NT2/D1 (cell line): Measurements from ENCODE around the gene PPM1L.

Experiments used
- DNase-seq: peaks from one replicate; pipeline ENCODE4 v3.0.0-alpha.2; 2011; ENCODE audit warnings: low read depth, low spot score
- H3K27me3 ChIP-seq: 2 replicates; pipeline ENCODE4 v1.6.0; 2011; ENCODE audit warnings: mild to moderate bottlenecking; ENCODE audit not compliant: insufficient read length, insufficient read depth
- H3K36me3 ChIP-seq: 2 replicates; pipeline ENCODE4 v1.6.1; 2011; ENCODE audit warnings: mild to moderate bottlenecking, low read length, mixed read lengths; ENCODE audit not compliant: insufficient read depth, insufficient read length
- H3K4me1 ChIP-seq: 2 replicates; pipeline ENCODE4 v1.5.1; 2011; ENCODE audit not compliant: insufficient read depth, insufficient read length
- H3K4me3 ChIP-seq: 2 replicates; pipeline ENCODE4 v1.5.1; 2011; ENCODE audit warnings: low read depth; ENCODE audit not compliant: insufficient read length
- H3K9ac ChIP-seq: 2 replicates; pipeline ENCODE4 v1.6.0; 2011; ENCODE audit warnings: low read depth; ENCODE audit not compliant: insufficient read length
- H3K9me3 ChIP-seq: 2 replicates; pipeline ENCODE4 v1.5.1; 2011; ENCODE audit warnings: mild to moderate bottlenecking, low read length; ENCODE audit not compliant: insufficient read depth
- SUZ12 ChIP-seq: IDR thresholded peaks from 2 replicates; pipeline ENCODE4 v1.6.1; 2011; ENCODE audit not compliant: insufficient read length, insufficient read depth; ENCODE audit errors: extremely low read depth
- YY1 ChIP-seq: IDR thresholded peaks from 2 replicates; pipeline ENCODE4 v1.6.1; 2011; ENCODE audit not compliant: insufficient read length, insufficient read depth
- ZNF274 ChIP-seq: IDR thresholded peaks from 2 replicates; pipeline ENCODE4 v1.6.1; 2011; ENCODE audit warnings: mild to moderate bottlenecking, low read depth, low read length

Gene PPM1L

GRCh38 chr3:160808838-160809237 is 52.8 kb downstream of the PPM1L start:
- DNase-seq = no peak
- no peaks in the 10 kb centered on the region for H3K27me3 ChIP-seq
- no peaks in the 10 kb centered on the region for H3K9me3 ChIP-seq
- no peak overlapping the region for H3K4me3 ChIP-seq
- H3K4me1 ChIP-seq = peaks cover 6% of the 10 kb centered on the region
- TF ChIP-seq YY1 (no peak), SUZ12 (no peak), ZNF274 (no peak)
- H3K9ac ChIP-seq = no peak overlapping the region
- H3K36me3 ChIP-seq = no peaks in the 10 kb centered on the region

- Histone ChIP-seq H3K4me3 (no peak overlapping the region), H3K27me3 (no peaks in the 10 kb centered on the region), H3K4me1 (peaks cover 6% of the 10 kb centered on the region), H3K9me3 (no peaks in the 10 kb centered on the region), H3K9ac (no peak overlapping the region), H3K36me3 (no peaks in the 10 kb centered on the region)
- TF ChIP-seq SUZ12 (no peak), YY1 (no peak), ZNF274 (no peak)
- DNase-seq = no peak
Measured at GRCh38 chr3:160809453-160809852, 53.4 kb downstream of the PPM1L start.

GRCh38 chr3:160810362-160811236 is 54.6 kb downstream of the PPM1L start:
- H3K4me1 ChIP-seq = peaks cover 2% of the 10 kb centered on the region
- no peaks in the 10 kb centered on the region for H3K27me3 ChIP-seq
- H3K36me3 ChIP-seq = no peaks in the 10 kb centered on the region
- no peaks in the 10 kb centered on the region for H3K9me3 ChIP-seq
- no peak overlapping the region for H3K4me3 ChIP-seq
- no peak for DNase-seq
- TF ChIP-seq YY1 (no peak), SUZ12 (no peak), ZNF274 (no peak)
- H3K9ac ChIP-seq = no peak overlapping the region

GRCh38 chr3:160811237-160811548 is 55.2 kb downstream of the PPM1L start:
- no peak for TF ChIP-seq YY1
- TF ChIP-seq ZNF274 = no peak
- no peak for TF ChIP-seq SUZ12
- no peak overlapping the region for H3K9ac ChIP-seq
- no peaks in the 10 kb centered on the region for H3K27me3 ChIP-seq
- no peaks in the 10 kb centered on the region for H3K36me3 ChIP-seq
- H3K9me3 ChIP-seq = no peaks in the 10 kb centered on the region
- no peak overlapping the region for H3K4me3 ChIP-seq
- DNase-seq = no peak
- peaks cover 2% of the 10 kb centered on the region for H3K4me1 ChIP-seq

GRCh38 chr3:160812304-160812703 is 56.3 kb downstream of the PPM1L start:
- DNase-seq = no peak

GRCh38 chr3:160815280-160815679 is 59.2 kb downstream of the PPM1L start:
- Histone ChIP-seq H3K9ac (no peak overlapping the region), H3K9me3 (no peaks in the 10 kb centered on the region), H3K4me1 (no peaks in the 10 kb centered on the region), H3K27me3 (no peaks in the 10 kb centered on the region), H3K36me3 (no peaks in the 10 kb centered on the region), H3K4me3 (no peak overlapping the region)
- TF ChIP-seq ZNF274 (no peak), SUZ12 (no peak), YY1 (no peak)
- no peak for DNase-seq

More at GRCh38 chr3:160812304-160812703, 56.3 kb downstream of the PPM1L start:
- Histone ChIP-seq H3K9ac (no peak overlapping the region), H3K36me3 (no peaks in the 10 kb centered on the region), H3K4me3 (no peak overlapping the region), H3K9me3 (no peaks in the 10 kb centered on the region), H3K27me3 (no peaks in the 10 kb centered on the region), H3K4me1 (peaks cover 2% of the 10 kb centered on the region)
- TF ChIP-seq YY1 = no peak
- no peak for TF ChIP-seq ZNF274
- no peak for TF ChIP-seq SUZ12

GRCh38 chr3:160820022-160820421 is 64.0 kb downstream of the PPM1L start:
- Histone ChIP-seq H3K9me3 (no peaks in the 10 kb centered on the region), H3K36me3 (no peaks in the 10 kb centered on the region), H3K9ac (no peak overlapping the region), H3K4me1 (no peaks in the 10 kb centered on the region), H3K4me3 (no peak overlapping the region), H3K27me3 (no peaks in the 10 kb centered on the region)
- no peak for TF ChIP-seq SUZ12
- TF ChIP-seq ZNF274 = no peak
- no peak for TF ChIP-seq YY1
- no peak for DNase-seq
